Natural killer cell treated with Interleukin-12 subunit alpha and Interleukin-12 subunit beta and Interleukin-15 and Interleukin-18, amount 100 ng/mL, for 72 hours (primary cell): Measurements from ENCODE around the gene ATP2B2. TPM values are rescaled to one million over a fixed set of nuclear protein-coding genes. Genes with fewer than 3 reads are reported as not detected.

ENCODE experiments used
- ATAC-seq, 2 donors: fragments of 150-1000 bp; cut with Tn5 transposase in 1 of 2; sonication (Bioruptor Pico), chemical (Tn5 transposase) in 1 of 2; 2 replicates each; pipeline ENCODE4 v1.10.0; 2021
- DNase-seq: peaks from one replicate; pipeline ENCODE4 v3.0.0; 2022; ENCODE audit warnings: low spot score
- H3K27ac Mint-ChIP-seq, 2 donors: 1 replicate in 1 of 2; 2 replicates in 1 of 2; pipeline ENCODE4 v1.8.0; 2022; ENCODE audit warnings: mixed read lengths in 2 of 2, mild to moderate bottlenecking in 1 of 2, moderate library complexity in 1 of 2
- H3K27me3 Mint-ChIP-seq, 2 donors: 1 replicate in 1 of 2; 2 replicates in 1 of 2; pipeline ENCODE4 v1.8.0; 2022; ENCODE audit warnings: mixed read lengths in 2 of 2
- H3K36me3 Mint-ChIP-seq: one replicate; pipeline ENCODE4 v1.8.0; 2022; ENCODE audit warnings: mixed read lengths
- H3K4me1 Mint-ChIP-seq, 2 donors: 1 replicate in 1 of 2; 2 replicates in 1 of 2; pipeline ENCODE4 v1.8.0; 2022; ENCODE audit warnings: low read depth in 2 of 2, mixed read lengths in 2 of 2, mild to moderate bottlenecking in 1 of 2
- H3K4me3 Mint-ChIP-seq: one replicate; pipeline ENCODE4 v1.8.0; 2022; ENCODE audit warnings: mixed read lengths
- H3K9me3 Mint-ChIP-seq: 2 replicates; pipeline ENCODE4 v1.8.0; 2022; ENCODE audit warnings: mixed read lengths
- total RNA-seq, 2 donors: library from RNA; stranded (reverse); gene quantifications; one replicate each; pipeline ENCODE4 v1.2.3, GENCODE V29; 2022

ATP2B2 gene
- total RNA-seq, 2 donors from 2014 or later, result not detected

- no peak for DNase-seq
- ATAC-seq, result no peak
- Mint-ChIP-seq H3K4me1 (peaks cover 0 to 2% of the 10 kb centered on the region in 2 donors), H3K27me3 (peaks cover 7 to 8% of the 10 kb centered on the region in 2 donors), H3K9me3 (no peaks in the 10 kb centered on the region), H3K4me3 (no peak overlapping the region), H3K27ac (no peak overlapping the region), H3K36me3 (no peaks in the 10 kb centered on the region)
These were observed 129.9 kb downstream of the ATP2B2 start for GRCh38 chr3:10375296-10376053.

DNA sequence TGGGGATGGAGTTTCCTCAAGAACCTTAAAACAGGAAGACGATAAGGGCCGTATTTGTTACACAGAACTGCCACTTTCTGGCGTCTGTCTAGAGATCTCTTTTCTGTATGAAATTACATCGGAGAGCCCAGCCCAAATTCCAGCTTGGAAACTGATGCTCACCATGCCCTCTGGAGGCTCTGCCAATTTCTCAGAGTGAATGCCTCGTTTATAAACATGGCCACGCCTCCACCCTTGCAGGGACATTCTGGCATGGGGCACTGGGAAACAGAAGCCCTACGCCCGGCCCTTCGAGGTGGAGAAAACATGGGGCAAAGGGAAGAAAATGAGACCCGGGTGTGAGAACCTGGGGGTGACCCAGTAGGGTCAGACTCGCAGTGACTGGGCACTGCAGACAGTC is 131.1 kb downstream of the ATP2B2 start:
- Mint-ChIP-seq H3K9me3 (no peaks in the 10 kb centered on the region), H3K4me3 (no peak overlapping the region), H3K36me3 (no peaks in the 10 kb centered on the region), H3K27ac (no peak overlapping the region), H3K4me1 (peaks cover 0 to 4% of the 10 kb centered on the region in 2 donors), H3K27me3 (peaks cover 11 to 12% of the 10 kb centered on the region in 2 donors)
- ATAC-seq (no peak), DNase-seq (no peak)

DNA sequence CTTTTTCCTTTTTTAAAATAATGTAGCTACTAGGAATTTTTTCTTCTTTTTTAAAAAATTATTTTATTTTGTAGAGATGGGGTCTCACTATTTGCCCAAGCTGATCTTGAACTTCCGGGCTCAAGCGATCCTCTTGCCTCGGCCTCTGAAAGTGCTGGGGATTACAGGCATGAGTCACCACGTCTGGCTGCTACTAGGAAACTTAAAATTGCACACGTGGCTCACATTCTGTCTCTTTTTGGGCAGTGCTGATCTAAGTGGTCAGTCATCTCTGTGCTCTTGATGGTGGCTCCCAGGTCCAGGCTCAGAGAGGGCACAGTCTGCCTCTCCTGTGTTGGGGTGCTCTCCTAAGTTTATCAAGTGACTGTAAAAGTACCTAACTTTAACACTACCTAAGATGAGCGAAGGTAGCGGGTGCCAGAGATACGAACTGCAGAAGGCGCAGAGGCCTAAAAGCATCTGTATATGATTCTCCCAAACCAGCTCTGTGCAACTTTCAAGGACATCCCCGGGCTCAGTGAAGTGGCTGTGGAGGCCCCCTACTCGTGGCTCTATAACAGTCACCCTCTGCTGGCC is 131.6 kb downstream of the ATP2B2 start:
- H3K4me3 Mint-ChIP-seq, result no peak overlapping the region
- no peaks in the 10 kb centered on the region for H3K9me3 Mint-ChIP-seq
- H3K27me3 Mint-ChIP-seq, result peaks cover 12 to 17% of the 10 kb centered on the region in 2 donors
- ATAC-seq (no peak), DNase-seq (no peak)
- H3K27ac Mint-ChIP-seq, result no peak overlapping the region
- H3K4me1 Mint-ChIP-seq, result peaks cover 0 to 4% of the 10 kb centered on the region in 2 donors
- H3K36me3 Mint-ChIP-seq, result no peaks in the 10 kb centered on the region

- Mint-ChIP-seq H3K4me1 (peaks cover 0 to 4% of the 10 kb centered on the region in 2 donors), H3K27ac (no peak overlapping the region), H3K4me3 (no peak overlapping the region), H3K36me3 (no peaks in the 10 kb centered on the region), H3K9me3 (no peaks in the 10 kb centered on the region), H3K27me3 (peaks cover 19 to 25% of the 10 kb centered on the region in 2 donors)
- no peak for ATAC-seq
- DNase-seq, result no peak
These were observed 133.6 kb downstream of the ATP2B2 start for GRCh38 chr3:10371789-10372188.

DNA sequence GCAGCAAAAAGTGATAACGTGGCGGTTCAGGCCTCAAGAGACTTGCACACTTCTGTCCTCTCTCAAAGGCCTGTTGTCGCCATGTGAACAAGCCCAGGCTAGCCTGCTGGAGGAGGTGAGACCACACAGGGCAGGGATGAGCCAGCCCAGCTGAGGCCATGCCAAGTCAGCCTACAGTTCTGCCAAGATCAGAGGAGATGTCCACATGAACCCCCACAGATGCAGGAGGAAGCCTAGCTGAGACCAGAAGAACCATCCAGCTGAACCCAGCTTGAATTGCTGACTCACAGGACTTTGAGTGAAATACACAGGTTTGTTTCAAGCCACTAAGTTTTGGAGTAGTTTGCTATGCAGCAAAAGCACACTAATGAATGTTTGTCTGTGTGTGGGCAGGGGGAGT is 134.2 kb downstream of the ATP2B2 start:
- ATAC-seq (no peak), DNase-seq (no peak)
- Mint-ChIP-seq H3K9me3 (no peaks in the 10 kb centered on the region), H3K27ac (no peak overlapping the region), H3K4me3 (no peak overlapping the region), H3K27me3 (peaks cover 18 to 24% of the 10 kb centered on the region in 2 donors), H3K36me3 (no peaks in the 10 kb centered on the region), H3K4me1 (peaks cover 0 to 4% of the 10 kb centered on the region in 2 donors)

DNA sequence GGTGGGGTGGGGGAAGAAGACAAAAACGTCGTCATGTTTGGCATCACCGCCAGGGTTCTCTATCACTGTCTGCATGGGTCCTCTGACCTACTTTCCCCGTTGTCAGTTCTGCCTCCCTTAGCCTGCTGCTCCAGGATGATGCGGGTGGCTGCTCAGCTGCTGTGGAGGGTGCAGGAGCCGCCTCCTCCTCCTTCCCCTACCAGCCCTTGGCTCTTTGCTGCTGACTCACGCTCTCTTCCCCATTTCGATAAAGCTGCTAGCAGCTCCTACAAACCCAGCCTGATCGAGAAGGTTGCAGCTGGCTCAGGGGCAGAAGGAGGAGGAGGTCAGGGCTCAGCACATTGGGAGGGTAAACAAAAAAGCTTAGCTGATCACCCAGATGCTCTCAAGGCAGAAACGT is 135.0 kb downstream of the ATP2B2 start:
- DNase-seq (no peak), ATAC-seq (peak in 1 of 2 donors; percentile 40)
- H3K9me3 Mint-ChIP-seq, result no peaks in the 10 kb centered on the region
- peaks cover 4% of the 10 kb centered on the region in 2 donors for H3K4me1 Mint-ChIP-seq
- H3K27ac Mint-ChIP-seq, result no peak overlapping the region
- H3K27me3 Mint-ChIP-seq, result peaks cover 14 to 23% of the 10 kb centered on the region in 2 donors
- H3K36me3 Mint-ChIP-seq, result no peaks in the 10 kb centered on the region
- no peak overlapping the region for H3K4me3 Mint-ChIP-seq

- Mint-ChIP-seq H3K27ac (no peak overlapping the region), H3K4me3 (no peak overlapping the region), H3K27me3 (peaks cover 17 to 26% of the 10 kb centered on the region in 2 donors), H3K9me3 (no peaks in the 10 kb centered on the region), H3K36me3 (no peaks in the 10 kb centered on the region), H3K4me1 (peaks cover 4 to 6% of the 10 kb centered on the region in 2 donors)
- ATAC-seq (no peak), DNase-seq (no peak)
These were observed 136.9 kb downstream of the ATP2B2 start for GRCh38 chr3:10368512-10368911.

DNA sequence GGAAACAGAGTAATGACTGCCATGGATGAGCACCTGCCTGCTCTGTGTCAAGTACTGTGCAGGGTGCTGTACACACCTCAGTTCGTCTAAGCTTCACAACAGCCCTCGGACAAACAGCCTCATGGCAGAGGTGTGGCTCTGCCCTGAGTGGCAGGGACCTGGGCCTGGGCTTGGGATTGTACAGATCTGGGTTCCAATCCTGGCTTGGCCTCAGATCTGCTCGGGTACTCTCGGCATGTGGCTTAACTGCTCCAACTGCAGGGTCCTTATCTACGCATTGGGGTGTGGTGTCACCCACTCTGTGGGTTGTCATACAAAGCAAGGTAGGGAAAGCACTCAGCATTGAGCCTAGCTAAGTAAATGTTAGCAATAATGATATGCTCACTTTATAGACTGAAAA is 137.9 kb downstream of the ATP2B2 start:
- H3K4me3 Mint-ChIP-seq, result no peak overlapping the region
- H3K27ac Mint-ChIP-seq, result no peak overlapping the region
- no peaks in the 10 kb centered on the region for H3K9me3 Mint-ChIP-seq
- ATAC-seq (peak in 1 of 2 donors; percentile 22), DNase-seq (no peak)
- H3K27me3 Mint-ChIP-seq, result peaks cover 17 to 26% of the 10 kb centered on the region in 2 donors
- peaks cover 4 to 6% of the 10 kb centered on the region in 2 donors for H3K4me1 Mint-ChIP-seq
- no peaks in the 10 kb centered on the region for H3K36me3 Mint-ChIP-seq

GRCh38 chr3:10366651-10367101 is 138.7 kb downstream of the ATP2B2 start:
- DNase-seq (no peak), ATAC-seq (peak in 1 of 2 donors; percentile 54)
- H3K4me1 Mint-ChIP-seq, result peaks cover 4 to 6% of the 10 kb centered on the region in 2 donors
- H3K27me3 Mint-ChIP-seq, result peaks cover 17 to 31% of the 10 kb centered on the region in 2 donors
- H3K4me3 Mint-ChIP-seq, result no peak overlapping the region
- H3K36me3 Mint-ChIP-seq, result no peaks in the 10 kb centered on the region
- H3K9me3 Mint-ChIP-seq, result no peaks in the 10 kb centered on the region
- H3K27ac Mint-ChIP-seq, result no peak overlapping the region

DNA sequence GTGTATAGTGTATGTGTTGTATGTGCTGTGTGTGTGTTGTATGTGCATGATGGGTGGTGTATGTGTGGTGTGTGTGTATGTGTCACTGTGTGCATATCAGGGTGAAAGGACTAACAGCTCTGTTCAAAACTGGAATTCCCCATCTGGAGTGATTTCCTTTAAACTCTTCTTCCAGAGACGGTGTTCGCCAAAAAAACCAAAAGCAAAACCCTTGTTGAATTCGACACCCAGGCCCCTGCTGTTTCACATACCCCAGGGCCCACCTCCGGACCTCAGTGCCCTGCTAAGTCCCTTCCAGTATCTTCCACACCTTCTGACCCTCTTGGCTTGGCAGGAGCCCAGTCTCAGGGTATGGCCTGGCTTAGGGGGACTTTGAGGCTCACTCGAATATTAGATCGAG is 139.6 kb downstream of the ATP2B2 start:
- H3K4me3 Mint-ChIP-seq, result no peak overlapping the region
- no peak for ATAC-seq
- peaks cover 20 to 35% of the 10 kb centered on the region in 2 donors for H3K27me3 Mint-ChIP-seq
- H3K4me1 Mint-ChIP-seq, result peaks cover 4 to 6% of the 10 kb centered on the region in 2 donors
- no peak overlapping the region for H3K27ac Mint-ChIP-seq
- H3K36me3 Mint-ChIP-seq, result no peaks in the 10 kb centered on the region
- DNase-seq, result no peak
- H3K9me3 Mint-ChIP-seq, result no peaks in the 10 kb centered on the region

DNA sequence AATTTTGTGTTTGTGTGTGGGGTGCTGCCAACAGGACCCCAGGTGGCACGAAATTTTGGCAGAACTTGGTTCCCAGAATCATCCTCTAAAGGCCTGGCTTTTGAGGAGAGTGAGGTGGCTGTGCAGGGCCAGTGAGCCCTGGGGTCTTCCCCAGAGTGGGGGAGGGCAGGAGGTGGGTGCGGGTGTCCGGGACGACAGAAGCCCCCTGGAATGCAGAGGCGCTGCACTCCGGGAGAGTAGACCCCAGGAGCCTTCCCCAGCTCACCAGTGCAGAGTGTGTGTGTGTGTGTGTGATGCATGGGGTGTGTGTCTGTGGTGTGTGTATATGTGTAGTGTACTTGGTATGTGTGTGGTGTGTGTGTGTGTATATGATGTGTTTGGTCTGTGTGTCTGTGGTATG is 140.1 kb downstream of the ATP2B2 start:
- no peak overlapping the region for H3K4me3 Mint-ChIP-seq
- H3K36me3 Mint-ChIP-seq, result no peaks in the 10 kb centered on the region
- H3K27me3 Mint-ChIP-seq, result peaks cover 19 to 35% of the 10 kb centered on the region in 2 donors
- H3K9me3 Mint-ChIP-seq, result no peaks in the 10 kb centered on the region
- no peak overlapping the region for H3K27ac Mint-ChIP-seq
- H3K4me1 Mint-ChIP-seq, result peaks cover under 1 to 6% of the 10 kb centered on the region in 2 donors
- ATAC-seq, result peak in 1 of 2 donors; percentile 7
- DNase-seq, result no peak

- ATAC-seq, result no peak
- Mint-ChIP-seq H3K4me3 (no peak overlapping the region), H3K4me1 (peaks cover 0 to 6% of the 10 kb centered on the region in 2 donors), H3K27me3 (peaks cover 19 to 35% of the 10 kb centered on the region in 2 donors), H3K9me3 (no peaks in the 10 kb centered on the region), H3K27ac (no peak overlapping the region), H3K36me3 (no peaks in the 10 kb centered on the region)
- no peak for DNase-seq
These were observed 140.6 kb downstream of the ATP2B2 start for GRCh38 chr3:10364806-10365205.

GRCh38 chr3:10363935-10364334 is 141.5 kb downstream of the ATP2B2 start:
- H3K4me1 Mint-ChIP-seq, result peaks cover 0 to 6% of the 10 kb centered on the region in 2 donors
- peaks cover 20 to 27% of the 10 kb centered on the region in 2 donors for H3K27me3 Mint-ChIP-seq
- no peak overlapping the region for H3K27ac Mint-ChIP-seq
- ATAC-seq, result no peak
- no peaks in the 10 kb centered on the region for H3K36me3 Mint-ChIP-seq
- H3K4me3 Mint-ChIP-seq, result no peak overlapping the region
- no peak for DNase-seq
- no peaks in the 10 kb centered on the region for H3K9me3 Mint-ChIP-seq

- DNase-seq (no peak), ATAC-seq (no peak)
- H3K4me3 Mint-ChIP-seq, result no peak overlapping the region
- no peaks in the 10 kb centered on the region for H3K36me3 Mint-ChIP-seq
- H3K27me3 Mint-ChIP-seq, result peaks cover 14 to 17% of the 10 kb centered on the region in 2 donors
- no peak overlapping the region for H3K27ac Mint-ChIP-seq
- peaks cover 0 to 6% of the 10 kb centered on the region in 2 donors for H3K4me1 Mint-ChIP-seq
- H3K9me3 Mint-ChIP-seq, result no peaks in the 10 kb centered on the region
These were observed 144.0 kb downstream of the ATP2B2 start for GRCh38 chr3:10361375-10361774.
